ENCODE results near the gene A1CF.
"Not testable (repeated sequence)": the region's sequence is repeated elsewhere in the genome, so short reads cannot be mapped to it uniquely, and the experiment has no call there.

DNA sequence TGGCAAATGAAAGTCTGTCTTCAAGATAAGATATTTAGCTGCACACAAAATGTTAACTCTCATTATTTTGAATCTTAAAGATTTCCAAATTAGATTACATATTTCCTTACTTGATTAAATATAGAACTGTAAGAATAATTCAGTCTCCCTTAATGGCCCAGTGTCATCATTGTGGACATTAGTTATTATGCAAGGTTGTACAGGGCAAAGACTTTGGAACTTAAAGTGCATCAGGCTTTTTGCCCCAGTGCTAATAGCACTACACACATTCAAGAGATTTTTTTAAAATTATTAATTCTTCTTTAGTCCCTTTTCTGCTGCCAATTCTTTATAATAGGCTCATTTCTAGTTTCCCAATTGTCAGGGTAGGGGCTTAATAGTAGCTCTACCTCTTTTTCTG is 103.4 kb downstream of the A1CF start:
- not testable (repeated sequence) for TF ChIP-seq POLR2A, CTCF (IDR thresholded peaks at IDR 0.05)
